CD4-positive, alpha-beta memory T cell (primary cell): Measurements from ENCODE around the gene TTC9C. TPM values are rescaled to one million over a fixed set of nuclear protein-coding genes. Genes with fewer than 3 reads are reported as not detected.
A peak's percentile ranks its signal among the peaks of the same experiment; 100 is the strongest.
"Not testable (repeated sequence)": the region's sequence is repeated elsewhere in the genome, so short reads cannot be mapped to it uniquely, and the experiment has no call there.

Experiments
- CTCF ChIA-PET: fragments of 350-600 bp; sonication (Branson Sonifier 250); formaldehyde crosslinking; loops from one replicate; lab custom pipeline; 2021; ENCODE audit warnings: inconsistent platforms; ENCODE audit not compliant: partially characterized antibody; lab: Charles Lee
- POLR2A ChIA-PET: fragments of 350-600 bp; sonication (Branson Sonifier 250); formaldehyde crosslinking; loops from one replicate; lab custom pipeline; 2021; ENCODE audit not compliant: partially characterized antibody; lab: Charles Lee
- DNase-seq, 5 donors: peaks; one replicate each; pipeline versions ENCODE4 v3.0.0 to v3.0.0-alpha.2; 2020 to 2022; ENCODE audit warnings: mixed read lengths in 1 of 5
- H3K27ac ChIP-seq: one replicate; pipeline ENCODE4 v1.7.0; 2013; ENCODE audit warnings: low read depth, low read length
- H3K27me3 ChIP-seq: 2 replicates; pipeline ENCODE4 v1.7.0; 2013; ENCODE audit warnings: mild to moderate bottlenecking, low read length, moderate library complexity; ENCODE audit not compliant: insufficient read depth
- H3K36me3 ChIP-seq: 2 replicates; pipeline ENCODE4 v1.7.0; 2013; ENCODE audit warnings: mild to moderate bottlenecking, low read length, moderate library complexity; ENCODE audit not compliant: insufficient read depth
- H3K4me1 ChIP-seq: 2 replicates; pipeline ENCODE4 v1.7.0; 2013; ENCODE audit warnings: mild to moderate bottlenecking, low read length, moderate library complexity; ENCODE audit not compliant: insufficient read depth
- H3K4me3 ChIP-seq, 2 donors: one replicate each; pipeline ENCODE4 v1.7.0; 2013; ENCODE audit warnings: low read length in 2 of 2, mild to moderate bottlenecking in 1 of 2
- H3K9me3 ChIP-seq, 2 donors: one replicate each; pipeline ENCODE4 v1.7.0; 2013; ENCODE audit warnings: low read length in 2 of 2, control low read depth in 1 of 2; ENCODE audit not compliant: control insufficient read depth in 1 of 2
- H3K27ac Mint-ChIP-seq, 7 donors: one replicate each; pipeline ENCODE4 v1.8.0; 2020 to 2021; ENCODE audit warnings: mixed read lengths in 7 of 7, mild to moderate bottlenecking in 6 of 7, inconsistent platforms in 3 of 7, moderate library complexity in 3 of 7
- H3K27me3 Mint-ChIP-seq, 2 donors: one replicate each; pipeline ENCODE4 v1.8.0; 2020 to 2021; ENCODE audit warnings: mixed read lengths in 2 of 2
- H3K36me3 Mint-ChIP-seq, 2 donors: one replicate each; pipeline ENCODE4 v1.8.0; 2020 to 2021; ENCODE audit warnings: mixed read lengths in 2 of 2, inconsistent platforms in 1 of 2, mild to moderate bottlenecking in 1 of 2
- H3K4me1 Mint-ChIP-seq, 4 donors: one replicate each; pipeline ENCODE4 v1.8.0; 2020 to 2021; ENCODE audit warnings: mixed read lengths in 4 of 4, mild to moderate bottlenecking in 1 of 4
- H3K4me3 Mint-ChIP-seq, 8 donors: one replicate each; pipeline ENCODE4 v1.8.0; 2020 to 2021; ENCODE audit warnings: mixed read lengths in 8 of 8, mild to moderate bottlenecking in 7 of 8, moderate library complexity in 6 of 8, inconsistent platforms in 3 of 8
- H3K9me3 Mint-ChIP-seq, 8 donors: one replicate each; pipeline ENCODE4 v1.8.0; 2020 to 2021; ENCODE audit warnings: mixed read lengths in 8 of 8, mild to moderate bottlenecking in 5 of 8, inconsistent platforms in 3 of 8, moderate library complexity in 1 of 8
- intact Hi-C: fragments of 100-400 bp; cut with micrococcal nuclease; formaldehyde crosslinking; loops from one replicate; pipeline ENCODE4 v1.15.1; 2023
- polyA plus RNA-seq, 2 donors: library from polyadenylated mRNA; unstranded; fragments of 300-500 nt; fragmentation: Illumina TruSeq; gene quantifications; one replicate each; pipeline ENCODE4 v1.2.3, GENCODE V29; 2021
- total RNA-seq, 2 experiments: library from RNA; stranded (reverse); gene quantifications; one replicate each; pipeline ENCODE4 v1.2.3, GENCODE V29; 2021

The TTC9C gene
- total and polyA plus RNA-seq, 4 experiments from 2014 or later: 10.2 to 53.5 (median 38.4) TPM

- intact Hi-C loops: no loop called here
Measured at GRCh38 chr11:62737196-62737595, 8.9 kb downstream of the TTC9C start.

GRCh38 chr11:62747475-62748160 lies 19.3 kb downstream of the TTC9C start:
- no peak for DNase-seq
- no peaks in the 10 kb centered on the region for H3K27me3 ChIP-seq
- H3K4me3 Mint-ChIP-seq: no peak overlapping the region
- H3K27me3 Mint-ChIP-seq: no peaks in the 10 kb centered on the region
- peaks cover 6% of the 10 kb centered on the region for H3K36me3 ChIP-seq
- H3K4me3 ChIP-seq: no peak overlapping the region
- H3K9me3 Mint-ChIP-seq: no peaks in the 10 kb centered on the region
- no peak overlapping the region for H3K27ac ChIP-seq
- H3K4me1 Mint-ChIP-seq: peaks cover 9 to 26% (median 14%) of the 10 kb centered on the region in 4 donors
- intact Hi-C loops: no loop called here
- peaks cover 30% of the 10 kb centered on the region for H3K4me1 ChIP-seq
- POLR2A ChIA-PET: interaction anchor here (1.5 to 1.7 kb wide), 2 partner anchors 20 to 93 kb away, joined by 4 to 11 read pairs; partner anchors contain the start of gene HNRNPUL2
- H3K9me3 ChIP-seq: no peaks in the 10 kb centered on the region
- CTCF ChIA-PET: interaction anchor here (0.6 to 1.4 kb wide), 3 partner anchors 18 to 71 kb away, joined by 3 to 5 read pairs (median 4); partner anchors contain the start of gene TMEM179B
- peaks cover 8 to 14% of the 10 kb centered on the region in 2 donors for H3K36me3 Mint-ChIP-seq
- H3K27ac Mint-ChIP-seq: no peak overlapping the region

More at GRCh38 chr11:62737196-62737595, 8.9 kb downstream of the TTC9C start:
- ChIA-PET POLR2A (interaction anchor here (0.5 to 1.6 kb wide), 2 partner anchors 9 to 126 kb away, joined by 3 to 5 read pairs; partner anchors contain the start of gene TTC9C), CTCF (interaction anchor here (1.3 kb wide), 1 partner anchor 49 kb away, joined by 3 read pairs; no protein-coding TSS in a partner anchor)
- H3K36me3 ChIP-seq: peaks cover 25% of the 10 kb centered on the region
- no peaks in the 10 kb centered on the region for H3K27me3 Mint-ChIP-seq
- H3K4me3 ChIP-seq: no peak overlapping the region
- no peaks in the 10 kb centered on the region for H3K4me1 ChIP-seq
- no peak overlapping the region for H3K4me3 Mint-ChIP-seq
- H3K36me3 Mint-ChIP-seq: peaks cover 27 to 43% of the 10 kb centered on the region in 2 donors
- DNase-seq: no peak
- peaks cover 6 to 8% (median 7%) of the 10 kb centered on the region in 4 donors for H3K4me1 Mint-ChIP-seq
- no peak overlapping the region for H3K27ac ChIP-seq
- H3K9me3 ChIP-seq: no peaks in the 10 kb centered on the region
- H3K27me3 ChIP-seq: no peaks in the 10 kb centered on the region
- H3K27ac Mint-ChIP-seq: no peak overlapping the region
- H3K9me3 Mint-ChIP-seq: no peaks in the 10 kb centered on the region

- peak overlapping the region in 3 of 7 donors; percentile 22 to 68 (median 46) for H3K27ac Mint-ChIP-seq
- H3K4me3 Mint-ChIP-seq, H3K27me3 Mint-ChIP-seq, H3K4me3 ChIP-seq, DNase-seq, intact Hi-C loops, H3K9me3 Mint-ChIP-seq, H3K27ac ChIP-seq, H3K27me3 ChIP-seq, H3K9me3 ChIP-seq: not testable (repeated sequence)
- ChIA-PET CTCF (interaction anchor here (1.2 kb wide), 1 partner anchor 36 kb away, joined by 3 read pairs; no protein-coding TSS in a partner anchor), POLR2A (interaction anchor here (0.6 to 10.0 kb wide), 3 partner anchors 11 to 110 kb away, joined by 4 to 231 read pairs (median 5); partner anchors contain the start of genes HNRNPUL2, POLR2G and TTC9C)
- peaks cover 12 to 23% of the 10 kb centered on the region in 2 donors for H3K36me3 Mint-ChIP-seq
- peaks cover 15 to 45% (median 28%) of the 10 kb centered on the region in 4 donors for H3K4me1 Mint-ChIP-seq
- Histone ChIP-seq H3K4me1 (peaks cover 45% of the 10 kb centered on the region), H3K36me3 (peaks cover 11% of the 10 kb centered on the region)
Measured at GRCh38 chr11:62749931-62750330, 21.6 kb downstream of the TTC9C start.

GRCh38 chr11:62752177-62752785 lies 24.0 kb downstream of the TTC9C start:
- POLR2A ChIA-PET: interaction anchor here (0.5 to 10.0 kb wide), 12 partner anchors 11 to 783 kb away, joined by 3 to 231 read pairs (median 48); partner anchors contain the start of genes BSCL2, C11orf98, CSKMT and GNG3
- no peaks in the 10 kb centered on the region for H3K9me3 ChIP-seq
- Mint-ChIP-seq H3K4me1 (peaks cover 17 to 45% (median 28%) of the 10 kb centered on the region in 4 donors), H3K27ac (peak overlapping the region in 6 of 7 donors; percentile 42 to 100 (median 66)), H3K27me3 (no peaks in the 10 kb centered on the region), H3K9me3 (no peaks in the 10 kb centered on the region), H3K36me3 (peaks cover 12 to 23% of the 10 kb centered on the region in 2 donors), H3K4me3 (peak overlapping the region in 4 of 8 donors; percentile 29 to 97 (median 42))
- DNase-seq: no peak
- no peaks in the 10 kb centered on the region for H3K27me3 ChIP-seq
- intact Hi-C loops: no loop called here
- CTCF ChIA-PET: interaction anchor here (1.4 to 4.3 kb wide), 3 partner anchors 9 to 35 kb away, joined by 4 to 28 read pairs (median 14); partner anchors contain the start of genes POLR2G and TMEM179B
- H3K27ac ChIP-seq: peak overlapping the region; percentile 90
- H3K4me1 ChIP-seq: peaks cover 45% of the 10 kb centered on the region
- no peak overlapping the region for H3K4me3 ChIP-seq
- peaks cover 11% of the 10 kb centered on the region for H3K36me3 ChIP-seq

- Histone ChIP-seq H3K27ac (peak overlapping the region; percentile 90), H3K4me3 (peak overlapping the region; percentile 68 to 98), H3K36me3 (peaks cover 11% of the 10 kb centered on the region), H3K9me3 (no peaks in the 10 kb centered on the region), H3K27me3 (no peaks in the 10 kb centered on the region), H3K4me1 (peaks cover 45% of the 10 kb centered on the region)
- CTCF ChIA-PET: interaction anchor here (0.8 to 4.3 kb wide), 17 partner anchors 8 to 162 kb away, joined by 3 to 28 read pairs (median 5); partner anchors contain the start of genes HNRNPUL2, POLR2G, TAF6L and TMEM179B
- Mint-ChIP-seq H3K9me3 (no peaks in the 10 kb centered on the region), H3K4me1 (peaks cover 17 to 45% (median 28%) of the 10 kb centered on the region in 4 donors), H3K27me3 (no peaks in the 10 kb centered on the region), H3K27ac (peak overlapping the region; percentile 94 to 100 (median 99)), H3K4me3 (peak overlapping the region; percentile 96 to 99 (median 98)), H3K36me3 (peaks cover 12 to 20% of the 10 kb centered on the region in 2 donors)
- intact Hi-C loops: loop anchor here (1.0 kb wide), 3 partner anchors 8 to 103 kb away; partner anchors contain the start of gene POLR2G
- POLR2A ChIA-PET: interaction anchor here (0.5 to 10.0 kb wide), 44 partner anchors 9 to 784 kb away, joined by 3 to 231 read pairs (median 7); partner anchors contain the start of genes BSCL2, C11orf98, CSKMT and EEF1G
- no peak for DNase-seq
Measured at GRCh38 chr11:62752994-62753735, 24.9 kb downstream of the TTC9C start.
